ENCODE data around the gene MYL6. TPM values are rescaled to one million over a fixed set of nuclear protein-coding genes. Genes with fewer than 3 reads are reported as not detected.

MYL6 gene
- total and polyA plus RNA-seq, 9 of the 15 experiments (the other 6 are each of a cell fraction or from before 2014, with no cell fraction given) = 557 to 1,664 (median 958) TPM

DNA sequence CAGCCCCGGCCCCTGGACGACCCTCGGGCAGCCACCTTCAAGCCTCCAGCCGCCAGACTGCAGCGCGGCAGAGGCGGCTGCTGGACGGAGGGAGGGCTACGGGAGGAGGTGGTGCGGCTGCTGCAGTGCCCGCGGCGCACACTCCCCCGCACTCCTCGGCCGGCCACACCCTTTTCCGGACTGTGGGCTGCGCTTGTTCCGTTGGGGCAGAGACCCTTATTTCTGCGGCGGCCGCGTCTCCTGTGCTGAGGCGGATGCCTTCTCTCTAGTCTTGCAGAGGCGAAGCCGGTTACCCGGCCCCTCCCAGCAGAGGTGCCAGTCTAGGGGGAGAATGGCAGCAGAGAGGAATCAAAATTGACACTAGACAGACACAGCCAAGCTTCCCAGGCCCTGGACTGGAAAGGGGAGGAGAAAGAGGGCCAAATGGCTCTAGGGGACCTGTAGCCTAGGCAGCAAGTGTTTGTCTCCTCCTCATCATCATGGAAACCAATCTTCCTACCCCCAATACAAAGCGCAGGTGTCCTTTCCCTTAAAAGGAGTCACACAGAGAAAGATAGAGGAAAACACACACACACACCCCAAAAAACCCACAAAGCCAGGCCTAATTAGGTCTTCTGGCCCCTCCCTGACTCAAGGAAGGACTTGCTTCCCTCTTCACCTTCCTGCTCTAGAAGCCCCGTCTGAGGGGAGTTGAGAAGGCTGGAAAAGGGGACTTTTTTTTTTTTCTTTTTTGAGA, 28.8 kb upstream of the MYL6 start (continued):
- 0 out of 2 replicates have a peak, but pooled peaks have one; percentile 25 for TF ChIP-seq RREB1 (CRISPR knock-in tag; IDR thresholded peaks at IDR 0.05)
- TF ChIP-seq ZNF431 (CRISPR knock-in tag; IDR thresholded peaks at IDR 0.05) = 0 out of 2 replicates have a peak, but pooled peaks have one; percentile 24
- no peak for TF ChIP-seq ZNF134 (CRISPR knock-in tag; conservative IDR thresholded peaks at IDR 0.05)
- TF ChIP-seq REST (IDR thresholded peaks at IDR 0.05; ENCODE audit: borderline replicate concordance) = no peak
- 0 out of 2 replicates have a peak, but pooled peaks have one; percentile 49 for TF ChIP-seq REST (CRISPR knock-in tag; IDR thresholded peaks at IDR 0.05; ENCODE audit: low read depth)
- no peak for TF ChIP-seq WHSC1 (IDR thresholded peaks at IDR 0.05; ENCODE audit: low read length)
- peak; percentile 65 for TF ChIP-seq NEUROD1 (IDR thresholded peaks at IDR 0.05; ENCODE audit: borderline replicate concordance, low read depth, low read length, partially characterized antibody)
- TF ChIP-seq, protein P1, sequence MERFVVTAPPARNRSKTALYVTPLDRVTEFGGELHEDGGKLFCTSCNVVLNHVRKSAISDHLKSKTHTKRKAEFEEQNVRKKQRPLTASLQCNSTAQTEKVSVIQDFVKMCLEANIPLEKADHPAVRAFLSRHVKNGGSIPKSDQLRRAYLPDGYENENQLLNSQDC (CRISPR knock-in tag; IDR thresholded peaks at IDR 0.05) = no peak
- no peak for TF ChIP-seq CREB3 (tag; conservative IDR thresholded peaks at IDR 0.05; ENCODE audit: low read depth)
- TF ChIP-seq SMC3 (conservative IDR thresholded peaks at IDR 0.05; ENCODE audit: insufficient read depth, low read depth, low read length) = no peak

Measured in K562 (cell line).